Coronary artery (tissue), 2 donors: ENCODE results near the gene WDR43.
A peak's percentile ranks its signal among the peaks of the same experiment; 100 is the strongest.

Experiments
- DNase-seq: peaks from one replicate; pipeline ENCODE4 v3.0.0-alpha.2; 2017; ENCODE audit warnings: low spot score
- H3K27ac ChIP-seq, 2 donors: fragments of 200-600 bp; sonication (generic); one replicate each; pipeline ENCODE4 v1.5.1; 2016 to 2019
- H3K4me3 ChIP-seq: fragments of 200-600 bp; sonication (generic); 2 replicates; pipeline ENCODE4 v1.5.1; 2016; ENCODE audit warnings: mild to moderate bottlenecking, moderate library complexity
- CTCF ChIP-seq: fragments of 200-600 bp; sonication (generic); IDR thresholded peaks from one replicate; pipeline ENCODE4 v1.5.1; 2019; ENCODE audit warnings: antibody characterized with exemption

The WDR43 gene

GRCh38 chr2:28894470-28895188, at the start of gene WDR43:
Gene WDR43, plus strand, starts transcription at chr2:28894667. Its CDS starts 32 bp downstream, at chr2:28894699.
- no peak for TF ChIP-seq CTCF
- Histone ChIP-seq H3K27ac (peak within 1 kb of the TSS; percentile 66 to 84), H3K4me3 (peak within 1 kb of the TSS; percentile 100)
- DNase-seq, result peak; percentile 98

- H3K4me3 ChIP-seq, result no peak overlapping the region
- H3K27ac ChIP-seq, result no peak overlapping the region
- no peak for TF ChIP-seq CTCF
- DNase-seq, result no peak
Measured at GRCh38 chr2:28855193-28855592, 39.3 kb upstream of the WDR43 start.

- DNase-seq, result no peak
- Histone ChIP-seq H3K4me3 (no peak overlapping the region), H3K27ac (no peak overlapping the region)
- TF ChIP-seq CTCF, result no peak
Measured at GRCh38 chr2:28855977-28856376, 38.5 kb upstream of the WDR43 start.

GRCh38 chr2:28868611-28869010, 25.9 kb upstream of the WDR43 start:
- no peak for TF ChIP-seq CTCF
- H3K27ac ChIP-seq, result no peak overlapping the region
- no peak for DNase-seq
- peak overlapping the region; percentile 91 for H3K4me3 ChIP-seq

GRCh38 chr2:28869494-28870145, 24.8 kb upstream of the WDR43 start:
- Histone ChIP-seq H3K4me3 (peak overlapping the region; percentile 91), H3K27ac (peak overlapping the region; percentile 73 to 81)
- TF ChIP-seq CTCF, result no peak
- DNase-seq, result no peak

- TF ChIP-seq CTCF, result no peak
- peak within 1 kb of the TSS; percentile 91 for H3K4me3 ChIP-seq
- H3K27ac ChIP-seq, result peak within 1 kb of the TSS; percentile 73 to 81
- peak; percentile 95 for DNase-seq
Measured at GRCh38 chr2:28870146-28870891, 24.1 kb upstream of the WDR43 start, which contains the start of gene TRMT61B. Gene TRMT61B, minus strand, starts transcription at chr2:28870309. Its CDS starts 32 bp downstream, at chr2:28870277.
